ENCODE data around the gene BLTP3A.

Gene BLTP3A

GRCh38 chr6:34788111-34788510 is 3.8 kb upstream of the BLTP3A start:
- no peaks in the 10 kb centered on the region for H3K27me3 ChIP-seq (ENCODE audit: insufficient read depth, low read depth)
- peaks cover 7% of the 10 kb centered on the region; the same call in 1 of the 2 replicates for H3K79me2 ChIP-seq (ENCODE audit: insufficient read depth, low read depth)
- H3K4me3 ChIP-seq (IDR thresholded peaks at IDR 0.05; ENCODE audit: insufficient read depth, low read depth, low read length) = no peak overlapping the region
- no peak for TF ChIP-seq CTCF (conservative IDR thresholded peaks at IDR 0.05; ENCODE audit: low read depth, low read length)
- H3K9ac ChIP-seq = no peak overlapping the region
- no peak overlapping the region for H3K27ac ChIP-seq
- no peaks in the 10 kb centered on the region for H4K20me1 ChIP-seq (ENCODE audit: insufficient read depth)
- no peak overlapping the region for H3K4me2 ChIP-seq
- H3K36me3 ChIP-seq (ENCODE audit: insufficient read depth) = no peaks in the 10 kb centered on the region
- peaks cover 17% of the 10 kb centered on the region for H3K4me1 ChIP-seq (ENCODE audit: low read depth, poor library complexity, severe bottlenecking)
- no peak overlapping the region for H2AFZ ChIP-seq (ENCODE audit: low read depth)

- H3K79me2 ChIP-seq (ENCODE audit: insufficient read depth, low read depth) = peaks cover 26% of the 10 kb centered on the region; the same call in 1 of the 2 replicates
- no peaks in the 10 kb centered on the region for H3K36me3 ChIP-seq (ENCODE audit: insufficient read depth)
- no peaks in the 10 kb centered on the region for H4K20me1 ChIP-seq (ENCODE audit: insufficient read depth)
- peaks cover 22% of the 10 kb centered on the region for H3K4me1 ChIP-seq (ENCODE audit: low read depth, poor library complexity, severe bottlenecking)
- H3K9ac ChIP-seq = peak overlapping the region; percentile 96
- no peak overlapping the region for H3K4me3 ChIP-seq (IDR thresholded peaks at IDR 0.05; ENCODE audit: insufficient read depth, low read depth, low read length)
- peak overlapping the region; percentile 99 for H2AFZ ChIP-seq (ENCODE audit: low read depth)
- H3K27ac ChIP-seq = peak overlapping the region; percentile 87
- H3K4me2 ChIP-seq = peak overlapping the region; percentile 57
- H3K27me3 ChIP-seq (ENCODE audit: insufficient read depth, low read depth) = no peaks in the 10 kb centered on the region
- 0 out of 2 replicates have a peak, but pooled peaks have one; percentile 28 for TF ChIP-seq CTCF (conservative IDR thresholded peaks at IDR 0.05; ENCODE audit: low read depth, low read length)
Observed at GRCh38 chr6:34791164-34791700, 651 bp upstream of the BLTP3A start.

- Histone ChIP-seq H2AFZ (ENCODE audit: low read depth) (peak overlapping the region; percentile 99), H3K79me2 (ENCODE audit: insufficient read depth, low read depth) (peaks cover 40% of the 10 kb centered on the region; the same call in 1 of the 2 replicates), H3K27ac (peak overlapping the region; percentile 87), H3K4me1 (ENCODE audit: low read depth, poor library complexity, severe bottlenecking) (peaks cover 22% of the 10 kb centered on the region), H3K4me3 (IDR thresholded peaks at IDR 0.05; ENCODE audit: insufficient read depth, low read depth, low read length) (no peak overlapping the region), H4K20me1 (ENCODE audit: insufficient read depth) (no peaks in the 10 kb centered on the region), H3K36me3 (ENCODE audit: insufficient read depth) (no peaks in the 10 kb centered on the region), H3K9ac (peak overlapping the region; percentile 96), H3K4me2 (peak overlapping the region; percentile 57), H3K27me3 (ENCODE audit: insufficient read depth, low read depth) (no peaks in the 10 kb centered on the region)
- no peak for TF ChIP-seq CTCF (conservative IDR thresholded peaks at IDR 0.05; ENCODE audit: low read depth, low read length)
Observed at GRCh38 chr6:34792605-34793500, 970 bp downstream of the BLTP3A start.

GRCh38 chr6:34793877-34794276 is 2.0 kb downstream of the BLTP3A start:
- Histone ChIP-seq H3K36me3 (ENCODE audit: insufficient read depth) (no peaks in the 10 kb centered on the region), H3K27me3 (ENCODE audit: insufficient read depth, low read depth) (no peaks in the 10 kb centered on the region), H3K4me3 (IDR thresholded peaks at IDR 0.05; ENCODE audit: insufficient read depth, low read depth, low read length) (no peak overlapping the region), H4K20me1 (ENCODE audit: insufficient read depth) (no peaks in the 10 kb centered on the region), H3K4me1 (ENCODE audit: low read depth, poor library complexity, severe bottlenecking) (peaks cover 22% of the 10 kb centered on the region), H2AFZ (ENCODE audit: low read depth) (no peak overlapping the region), H3K4me2 (peak overlapping the region; percentile 57; the same call in 1 of the 2 replicates), H3K79me2 (ENCODE audit: insufficient read depth, low read depth) (peaks cover 42% of the 10 kb centered on the region; the same call in 1 of the 2 replicates), H3K27ac (no peak overlapping the region), H3K9ac (no peak overlapping the region)
- TF ChIP-seq CTCF (conservative IDR thresholded peaks at IDR 0.05; ENCODE audit: low read depth, low read length) = no peak
